GM19238 (cell line): ENCODE measurements around the gene CASK.

Experiments used
- DNase-seq: peaks from one replicate; pipeline ENCODE4 v3.0.0; 2011; ENCODE audit warnings: low spot score; ENCODE audit not compliant: insufficient read length

CASK gene

GRCh38 chrX:41474726-41475100, 448.6 kb downstream of the CASK start:
- no peak for DNase-seq

- no peak for DNase-seq
These were observed 449.2 kb downstream of the CASK start for GRCh38 chrX:41473936-41474725.

GRCh38 chrX:41472231-41472815, 451.0 kb downstream of the CASK start:
- DNase-seq: no peak

GRCh38 chrX:41471786-41472185, 451.6 kb downstream of the CASK start:
- DNase-seq: no peak

DNA sequence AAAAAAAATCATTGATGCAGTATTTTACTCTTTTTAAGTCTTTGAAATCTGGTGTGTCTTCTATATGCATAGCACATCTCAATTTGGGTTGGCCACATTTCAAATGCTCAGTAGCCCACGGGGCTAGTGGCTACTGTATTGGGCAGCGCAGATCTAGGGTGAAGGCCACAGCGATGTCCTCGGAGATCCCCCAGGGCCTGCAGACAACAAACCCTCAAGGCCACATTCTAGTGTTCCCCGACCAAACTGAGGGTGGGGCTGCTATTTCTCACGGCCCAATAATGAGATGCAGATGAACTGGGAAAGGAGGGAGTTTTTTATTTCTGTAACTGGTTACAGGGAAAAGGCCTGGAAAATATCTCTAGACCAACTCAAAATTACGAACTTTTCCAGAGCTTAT, 452.6 kb downstream of the CASK start:
- DNase-seq: no peak

DNA sequence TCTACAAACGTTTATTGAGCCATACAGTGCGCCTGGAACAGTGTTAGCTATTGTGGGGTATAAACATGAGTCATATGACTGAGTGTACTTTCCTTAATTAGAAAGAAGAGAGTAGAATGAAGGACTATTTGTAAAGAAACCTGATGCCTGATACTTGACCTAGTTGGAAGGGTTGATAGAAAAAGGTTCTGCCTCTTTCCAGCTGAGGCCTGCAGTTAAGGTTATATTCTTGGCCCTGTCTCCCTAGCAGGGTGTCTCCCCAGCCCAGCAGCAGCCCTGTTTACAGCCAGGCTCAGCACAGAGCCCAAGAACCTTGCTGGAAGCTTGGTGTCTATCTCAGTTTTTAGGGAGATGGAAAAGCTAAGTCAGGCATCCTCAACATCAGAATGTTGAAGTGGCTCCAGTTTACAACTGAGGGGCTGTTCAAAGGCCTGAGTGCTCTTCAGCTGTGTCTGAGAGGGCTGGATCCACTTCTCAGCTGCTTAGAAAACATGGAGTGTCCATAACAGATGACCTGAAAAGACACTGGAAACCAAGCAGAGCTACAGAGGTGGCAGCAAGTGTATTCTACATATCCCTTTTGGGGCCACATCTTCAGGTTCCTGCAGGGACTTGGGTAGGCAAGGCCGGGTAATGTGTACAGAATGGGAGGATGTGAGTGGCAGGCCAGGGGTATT, 454.6 kb downstream of the CASK start:
- no peak for DNase-seq
